DOHH2 (cell line): ENCODE results near the gene LCA5L.

ENCODE experiments used
- EZH2phosphoT487 ChIP-seq: fragments of 200-600 bp; sonication (generic); IDR thresholded peaks from 2 replicates; pipeline ENCODE4 v1.6.1; 2017; ENCODE audit warnings: borderline replicate concordance, mild to moderate bottlenecking, antibody characterized with exemption, low read length, moderate library complexity, mixed read lengths
- TF ChIP-seq, protein P1 (sequence below): fragments of 200-600 bp; sonication (generic); IDR thresholded peaks from one replicate; pipeline ENCODE4 v1.5.1; 2014; ENCODE audit warnings: antibody characterized with exemption, mild to moderate bottlenecking, low read depth, low read length; ENCODE audit not compliant: poor library complexity, severe bottlenecking

- TF ChIP-seq, protein P1, sequence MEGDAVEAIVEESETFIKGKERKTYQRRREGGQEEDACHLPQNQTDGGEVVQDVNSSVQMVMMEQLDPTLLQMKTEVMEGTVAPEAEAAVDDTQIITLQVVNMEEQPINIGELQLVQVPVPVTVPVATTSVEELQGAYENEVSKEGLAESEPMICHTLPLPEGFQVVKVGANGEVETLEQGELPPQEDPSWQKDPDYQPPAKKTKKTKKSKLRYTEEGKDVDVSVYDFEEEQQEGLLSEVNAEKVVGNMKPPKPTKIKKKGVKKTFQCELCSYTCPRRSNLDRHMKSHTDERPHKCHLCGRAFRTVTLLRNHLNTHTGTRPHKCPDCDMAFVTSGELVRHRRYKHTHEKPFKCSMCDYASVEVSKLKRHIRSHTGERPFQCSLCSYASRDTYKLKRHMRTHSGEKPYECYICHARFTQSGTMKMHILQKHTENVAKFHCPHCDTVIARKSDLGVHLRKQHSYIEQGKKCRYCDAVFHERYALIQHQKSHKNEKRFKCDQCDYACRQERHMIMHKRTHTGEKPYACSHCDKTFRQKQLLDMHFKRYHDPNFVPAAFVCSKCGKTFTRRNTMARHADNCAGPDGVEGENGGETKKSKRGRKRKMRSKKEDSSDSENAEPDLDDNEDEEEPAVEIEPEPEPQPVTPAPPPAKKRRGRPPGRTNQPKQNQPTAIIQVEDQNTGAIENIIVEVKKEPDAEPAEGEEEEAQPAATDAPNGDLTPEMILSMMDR = no peak
- TF ChIP-seq EZH2phosphoT487 = no peak
Observed at GRCh38 chr21:39387461-39388037, 58.0 kb downstream of the LCA5L start.
